ENCODE data around the gene TAF8.
A peak's percentile ranks its signal among the peaks of the same experiment; 100 is the strongest.

The TAF8 gene

GRCh38 chr6:42059743-42060142 lies 9.4 kb downstream of the TAF8 start:
- DNase-seq (ENCODE audit: low spot score), result no peak

DNA sequence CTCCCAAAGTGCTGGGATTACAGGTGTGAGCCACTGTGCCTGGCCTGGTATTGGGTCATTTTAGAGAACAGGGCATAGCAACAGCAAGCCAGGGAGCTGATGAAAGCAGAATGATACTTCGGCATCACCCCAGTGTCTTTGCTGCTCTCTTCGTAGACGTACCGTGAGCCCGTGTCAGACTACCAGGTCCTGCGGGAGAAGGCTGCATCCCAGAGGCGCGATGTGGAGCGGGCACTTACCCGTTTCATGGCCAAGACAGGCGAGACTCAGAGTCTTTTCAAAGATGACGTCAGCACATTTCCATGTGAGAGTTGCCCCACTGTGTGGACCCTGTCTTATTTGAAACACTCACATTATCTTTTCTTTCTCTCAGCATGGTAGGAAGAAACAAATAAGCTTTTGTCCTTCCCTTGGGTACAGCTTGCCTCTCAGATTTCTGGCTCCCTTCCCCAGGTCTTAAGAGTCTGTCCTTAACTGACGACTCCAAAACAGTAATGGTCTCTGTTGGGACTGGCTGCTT lies 15.9 kb downstream of the TAF8 start:
- DNase-seq (ENCODE audit: low spot score), result no peak

- DNase-seq (ENCODE audit: low spot score), result no peak
Measured at GRCh38 chr6:42068173-42068572, 17.8 kb downstream of the TAF8 start.

- DNase-seq (ENCODE audit: low spot score), result no peak
Measured at GRCh38 chr6:42068872-42069522, 18.7 kb downstream of the TAF8 start.

GRCh38 chr6:42071881-42072583 lies 21.7 kb downstream of the TAF8 start:
- no peak for DNase-seq (ENCODE audit: low spot score)

DNA sequence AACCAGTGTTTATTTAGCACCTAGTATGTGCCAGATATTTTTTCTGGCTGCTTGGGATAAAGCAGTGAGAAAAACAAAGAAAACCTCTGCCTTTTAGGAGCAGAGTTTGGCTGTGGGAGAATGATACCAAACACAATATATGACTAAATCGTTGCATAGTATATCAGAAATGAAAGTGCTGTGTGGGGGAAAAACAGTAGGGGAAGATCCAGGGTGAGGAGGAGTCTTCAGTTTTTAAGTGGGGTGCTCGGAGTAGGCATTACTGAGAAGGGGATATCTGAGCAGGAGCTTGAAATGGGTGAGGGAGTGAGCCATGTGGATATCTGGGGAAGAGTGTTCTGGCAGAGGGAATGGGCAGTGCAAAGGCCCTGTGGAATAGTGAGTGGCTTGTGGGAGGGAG lies 23.0 kb downstream of the TAF8 start:
- DNase-seq (ENCODE audit: low spot score), result no peak

- peak; percentile 66 for DNase-seq (ENCODE audit: low spot score)
Measured at GRCh38 chr6:42075159-42075838, 25.0 kb downstream of the TAF8 start.

DNA sequence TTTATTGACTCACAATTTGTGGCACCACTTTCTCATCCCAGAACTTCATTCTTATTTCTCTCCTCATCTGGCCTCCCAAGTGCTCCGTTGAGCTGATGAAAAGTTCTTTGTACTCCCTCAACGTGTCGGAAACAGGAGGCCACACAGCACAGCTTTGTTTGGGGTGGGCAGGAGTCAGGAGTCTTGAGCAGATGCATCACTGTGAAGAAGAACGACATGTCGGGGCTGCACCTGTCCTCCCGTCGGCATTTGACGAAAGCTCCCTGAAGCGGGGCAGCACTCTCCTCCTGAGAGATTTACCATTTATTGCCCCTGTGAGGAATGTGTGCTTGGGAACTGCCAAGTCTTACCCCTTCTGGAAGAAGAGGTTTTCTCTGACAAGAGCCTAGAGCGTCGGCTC lies 28.1 kb downstream of the TAF8 start:
- no peak for DNase-seq (ENCODE audit: low spot score)

DNA sequence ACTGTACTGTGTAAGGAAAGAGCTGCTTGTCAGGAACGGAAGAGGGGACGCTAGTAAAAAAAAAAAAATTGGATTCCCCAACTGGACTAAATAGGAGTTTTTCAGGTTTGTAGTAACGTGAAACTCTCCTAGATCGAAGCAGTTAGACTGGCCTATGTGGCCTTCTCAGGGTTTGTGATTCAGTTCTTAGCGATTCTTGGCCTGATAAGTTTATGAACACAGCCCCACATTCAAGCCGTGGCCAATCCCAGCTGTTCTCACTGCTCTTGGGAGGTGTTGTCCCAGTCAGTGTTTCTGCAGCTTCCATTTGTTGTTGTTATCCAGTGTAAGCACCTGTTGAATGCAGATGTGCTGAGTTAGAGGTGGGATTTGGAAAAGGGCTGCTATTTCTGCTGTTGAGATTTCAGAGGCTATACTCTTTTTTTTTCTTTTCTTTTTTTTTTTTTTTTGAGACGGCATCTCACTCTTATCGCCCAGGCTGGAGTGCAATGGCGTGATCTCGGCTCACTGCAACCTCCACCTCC lies 29.7 kb downstream of the TAF8 start:
- DNase-seq (ENCODE audit: low spot score), result no peak

DNA sequence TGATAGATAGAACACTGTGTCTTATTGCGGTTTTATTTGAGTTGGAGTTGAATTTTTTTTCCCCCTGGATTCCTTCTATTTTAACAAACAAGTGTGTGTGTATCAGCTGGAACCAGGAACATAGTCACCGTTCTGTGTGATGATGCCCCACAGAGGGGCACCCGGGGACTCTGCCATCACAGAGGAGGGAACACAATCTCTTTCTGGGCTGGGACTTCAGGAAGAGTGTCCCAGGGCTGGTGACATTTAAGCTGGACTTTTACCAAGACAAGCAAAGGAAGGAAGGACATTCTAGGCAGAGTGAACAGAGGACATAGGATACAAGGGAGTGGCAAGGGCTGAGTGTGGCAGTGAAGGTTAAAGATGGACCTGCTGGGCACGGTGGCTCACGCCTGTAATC lies 33.2 kb downstream of the TAF8 start:
- no peak for DNase-seq (ENCODE audit: low spot score)

GRCh38 chr6:42084889-42085288 lies 34.6 kb downstream of the TAF8 start:
- peak; percentile 42 for DNase-seq (ENCODE audit: low spot score)

- DNase-seq (ENCODE audit: low spot score), result no peak
Measured at GRCh38 chr6:42086046-42087035, 36.0 kb downstream of the TAF8 start.

GRCh38 chr6:42088101-42088591 lies 37.8 kb downstream of the TAF8 start:
- DNase-seq (ENCODE audit: low spot score), result peak; percentile 35

- no peak for DNase-seq (ENCODE audit: low spot score)
Measured at GRCh38 chr6:42090819-42091717, 40.7 kb downstream of the TAF8 start.

DNA sequence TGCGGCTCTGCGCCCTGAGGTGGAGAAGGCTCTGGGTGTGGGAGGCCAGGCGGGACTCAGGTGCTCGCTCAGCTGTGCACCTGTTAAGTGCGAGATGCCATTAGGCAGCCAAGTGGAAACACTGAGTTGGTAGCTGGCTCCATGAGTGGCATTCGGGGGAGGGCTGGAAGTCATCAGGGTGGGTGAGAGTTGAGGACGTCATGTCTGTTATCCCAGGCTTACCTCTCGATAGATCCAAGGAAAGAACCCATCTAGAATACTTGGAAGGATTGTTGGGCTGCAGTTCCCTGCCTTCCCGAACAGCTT lies 41.3 kb downstream of the TAF8 start:
- DNase-seq (ENCODE audit: low spot score), result no peak

DNA sequence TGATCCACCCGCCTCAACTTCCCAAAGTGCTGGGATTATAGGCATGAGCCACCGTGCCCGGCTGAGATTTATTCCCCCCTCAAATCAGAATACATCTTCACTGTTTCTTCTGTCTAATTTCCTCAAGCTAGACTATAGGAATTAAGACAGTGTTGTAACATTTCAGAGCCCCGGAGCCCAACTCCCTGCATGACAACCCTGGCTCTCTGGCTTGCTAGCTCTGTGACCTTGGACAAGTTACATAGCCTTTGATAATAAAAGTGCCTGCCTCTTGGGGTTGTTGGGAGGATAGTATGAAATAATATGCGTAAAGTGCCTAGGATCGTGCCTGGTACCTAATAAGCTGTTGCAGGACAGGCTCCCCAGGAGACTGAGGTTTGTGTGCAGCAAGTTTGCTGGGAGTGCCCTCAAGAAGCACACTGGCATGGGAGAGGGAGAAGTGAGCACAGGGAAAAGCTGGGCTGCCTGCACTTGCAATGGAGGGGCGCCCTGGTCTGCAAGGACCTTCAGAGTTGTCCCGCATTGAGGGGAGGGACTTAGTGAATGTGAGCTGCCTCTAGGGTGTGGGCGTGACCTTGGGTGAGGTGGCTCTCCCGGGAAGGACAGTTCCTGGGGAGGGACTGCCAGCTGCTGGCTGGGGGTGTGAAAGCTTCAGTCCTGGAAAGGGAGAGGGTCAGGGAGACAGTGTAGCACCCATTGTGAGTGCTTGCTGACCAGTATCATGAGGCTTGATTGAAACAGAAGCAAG lies 43.4 kb downstream of the TAF8 start:
- no peak for DNase-seq (ENCODE audit: low spot score)

- DNase-seq (ENCODE audit: low spot score), result no peak
Measured at GRCh38 chr6:42095094-42095493, 44.8 kb downstream of the TAF8 start.

GRCh38 chr6:42095776-42096541 lies 45.6 kb downstream of the TAF8 start:
- DNase-seq (ENCODE audit: low spot score), result no peak

All from RKO (cell line).